ENCODE measurements around the gene TXLNG.
A peak's percentile ranks its signal among the peaks of the same experiment; 100 is the strongest.

TXLNG gene

GRCh38 chrX:16874458-16875095 is 88.3 kb downstream of the TXLNG start:
- no peak for FAIRE-seq

- FAIRE-seq = no peak
Observed at GRCh38 chrX:16876696-16877095, 90.4 kb downstream of the TXLNG start.

- no peak for FAIRE-seq
Observed at GRCh38 chrX:16882169-16882568, 95.9 kb downstream of the TXLNG start.

- FAIRE-seq = peak; percentile 98
Observed at GRCh38 chrX:16882702-16883486, 96.6 kb downstream of the TXLNG start.

- no peak for FAIRE-seq
Observed at GRCh38 chrX:16883487-16883804, 97.2 kb downstream of the TXLNG start.

- FAIRE-seq = no peak
Observed at GRCh38 chrX:16885628-16886027, 99.4 kb downstream of the TXLNG start.

- FAIRE-seq = peak; percentile 96
Observed at GRCh38 chrX:16892504-16893362, 106.5 kb downstream of the TXLNG start.
